GM12878 (cell line): ENCODE results near the gene DNAJA4. TPM values are rescaled to one million over a fixed set of nuclear protein-coding genes. Genes with fewer than 3 reads are reported as not detected.

Source experiments
- ATAC-seq: fragments of 200-7000 bp; cut with Tn5 transposase; 3 replicates; pipeline ENCODE4 v1.9.1; 2020; ENCODE audit warnings: mild to moderate bottlenecking, moderate library complexity
- BruUV-seq: library from RNA; stranded (reverse); fragments of 400-500 nt; replicated peaks from 2 replicates; lab custom pipeline; 2021; lab: Mats Ljungman, UMichigan
- CTCF ChIA-PET: fragments of 300-600 bp; sonication (Branson Sonifier 250); formaldehyde crosslinking; extraction: SDS; loops from one replicate; lab custom pipeline; 2021; ENCODE audit warnings: inconsistent platforms; lab: Yijun Ruan, JAX
- POLR2A ChIA-PET: fragments of 350-600 bp; formaldehyde crosslinking; extraction: SDS; loops from one replicate; lab custom pipeline; 2021; ENCODE audit warnings: inconsistent platforms; lab: Charles Lee
- RAD21 ChIA-PET: fragments of 300-600 bp; sonication (Branson Sonifier 250); formaldehyde crosslinking; loops from one replicate; lab custom pipeline; 2023; ENCODE audit warnings: antibody characterized with exemption; ENCODE audit not compliant: unreplicated experiment; lab: Charles Lee
- SMC1A ChIA-PET: fragments of 300-600 bp; sonication (Branson Sonifier 250); formaldehyde crosslinking; loops from one replicate; lab custom pipeline; 2023; ENCODE audit not compliant: unreplicated experiment, uncharacterized antibody; lab: Charles Lee
- DNase-seq: peaks from one replicate; pipeline ENCODE4 v3.0.0-alpha.2; 2011; ENCODE audit warnings: low read depth, low spot score
- FAIRE-seq: peaks from 3 replicates; lab custom pipeline; 2011; peaks lifted over from hg19 to GRCh38; lab: Jason Lieb, UNC
- H2AFZ ChIP-seq: 2 replicates; pipeline ENCODE4 v1.6.0; 2011; ENCODE audit warnings: low read depth, low read length, control low read depth; ENCODE audit not compliant: control insufficient read depth
- H3K27ac ChIP-seq: 2 replicates; pipeline ENCODE4 v1.5.1; 2011; ENCODE audit warnings: control low read depth; ENCODE audit not compliant: control insufficient read depth, insufficient read depth
- H3K27me3 ChIP-seq, 2 experiments: replicated peaks in 1 of 2; 2 replicates each; pipeline versions ENCODE4 v1.6.0 to v1.6.1; 2011; ENCODE audit warnings: low read length in 1 of 2; ENCODE audit not compliant: control insufficient read depth in 2 of 2, insufficient read depth in 2 of 2
- H3K36me3 ChIP-seq, 2 experiments: 2 replicates each; pipeline ENCODE4 v1.5.1; 2011; ENCODE audit warnings: low read length in 1 of 2; ENCODE audit not compliant: control insufficient read depth in 2 of 2, insufficient read depth in 2 of 2
- H3K4me1 ChIP-seq: 2 replicates; pipeline ENCODE4 v1.6.1; 2011; ENCODE audit warnings: mild to moderate bottlenecking, low read length, moderate library complexity, mixed read lengths; ENCODE audit not compliant: control insufficient read depth, insufficient read depth
- H3K4me2 ChIP-seq: 2 replicates; pipeline ENCODE4 v1.6.0; 2011; ENCODE audit warnings: control low read depth; ENCODE audit not compliant: control insufficient read depth, insufficient read depth
- H3K4me3 ChIP-seq: fragments of 200-600 bp; sonication (generic); 2 replicates; pipeline ENCODE4 v1.5.1; 2016
- H3K79me2 ChIP-seq: 2 replicates; pipeline ENCODE4 v1.6.0; 2011; ENCODE audit warnings: low read length; ENCODE audit not compliant: control insufficient read depth, insufficient read depth
- H3K9ac ChIP-seq: 2 replicates; pipeline ENCODE4 v1.8.0; 2011; ENCODE audit warnings: low read length, control low read depth, mixed read lengths; ENCODE audit not compliant: control insufficient read depth, insufficient read depth
- H3K9me3 ChIP-seq: replicated peaks from 3 replicates; pipeline ENCODE4 v1.5.1; 2011; ENCODE audit warnings: mild to moderate bottlenecking, low read length; ENCODE audit not compliant: control insufficient read depth, insufficient read depth
- H4K20me1 ChIP-seq: 2 replicates; pipeline ENCODE4 v1.6.0; 2011; ENCODE audit not compliant: control insufficient read depth, insufficient read depth
- CREB1 ChIP-seq: IDR thresholded peaks from 2 replicates; pipeline ENCODE4 v1.6.1; 2012; ENCODE audit warnings: low read depth, mild to moderate bottlenecking, inconsistent platforms
- CREM ChIP-seq: IDR thresholded peaks from 2 replicates; pipeline ENCODE4 v1.6.1; 2014; ENCODE audit warnings: antibody characterized with exemption, low read depth
- ESRRA ChIP-seq: IDR thresholded peaks from 2 replicates; pipeline ENCODE4 v1.6.1; 2012; ENCODE audit warnings: mild to moderate bottlenecking, low read length, improper control_type of control experiment
- JUND ChIP-seq: IDR thresholded peaks from 2 replicates; pipeline ENCODE4 v1.6.1; 2012; ENCODE audit warnings: low read depth, mild to moderate bottlenecking, low read length, improper control_type of control experiment, moderate library complexity
- MXI1 ChIP-seq: fragments of 150-350 bp; IDR thresholded peaks from 2 replicates; pipeline ENCODE4 v1.6.1; 2011; ENCODE audit warnings: low read depth, mild to moderate bottlenecking, inconsistent platforms, low read length, improper control_type of control experiment
- RFX5 ChIP-seq: IDR thresholded peaks from 2 replicates; pipeline ENCODE4 v1.6.1; 2011; ENCODE audit warnings: low read depth, low read length, improper control_type of control experiment
- TAF1 ChIP-seq: IDR thresholded peaks from 2 replicates; pipeline ENCODE4 v1.6.1; 2011; ENCODE audit warnings: mild to moderate bottlenecking, low read depth, low read length, borderline replicate concordance
- TCF7 ChIP-seq: IDR thresholded peaks from 2 replicates; pipeline ENCODE4 v1.6.1; 2014; ENCODE audit warnings: antibody characterized with exemption, borderline replicate concordance
- ZNF207 ChIP-seq: fragments of 450-650 bp; IDR thresholded peaks from 2 replicates; pipeline ENCODE4 v1.6.1; 2014; ENCODE audit warnings: antibody characterized with exemption, mild to moderate bottlenecking, borderline replicate concordance
- ZNF687 ChIP-seq: fragments of 450-650 bp; IDR thresholded peaks from 2 replicates; pipeline ENCODE4 v1.6.1; 2017; ENCODE audit warnings: mild to moderate bottlenecking, moderate library complexity
- WGBS: methylation state at CpG from one replicate; pipeline ENCODE4 v1.1.6; 2016; ENCODE audit warnings: low lambda C conversion rate; ENCODE audit not compliant: insufficient replicate concordance, insufficient coverage; ENCODE audit errors: missing lambda C conversion rate; 5-methylcytosine and 5-hydroxymethylcytosine counted together
- in situ Hi-C: fragments of 300-500 bp; cut with MboI; formaldehyde crosslinking; loops from 9 replicates; pipeline ENCODE4 v1.14.3; 2018; ENCODE audit warnings: mixed read lengths
- intact Hi-C: fragments of 100-400 bp; cut with micrococcal nuclease; formaldehyde crosslinking; loops from one replicate; pipeline ENCODE4 v1.14.2; 2022; ENCODE audit not compliant: unreplicated experiment
- polyA plus RNA-seq, 11 experiments: library from polyadenylated mRNA; depleted of rRNA in 4 of 11; unstranded in 6 of 11; stranded (reverse) in 5 of 11; fragments of >200 nt; fragmentation: Nextera tagmentation in 4 of 11; fragmentation: Illumina TruSeq in 1 of 11; extraction: Ambion mirVana in 4 of 11; extraction: Trizol in 1 of 11; gene quantifications; 1 replicate in 1 of 11; 2 replicates in 10 of 11; pipeline versions ENCODE4 v1.2.1 to v1.2.3, GENCODE V29; 2011 to 2016; ENCODE audit warnings: inconsistent platforms in 2 of 11, missing spikeins in 2 of 11, low read depth in 1 of 11
- total RNA-seq, 4 experiments: library from RNA; depleted of rRNA in 3 of 4; stranded (reverse); fragments of >200 nt in 3 of 4; fragmentation: Illumina TruSeq in 1 of 4; extraction: Trizol in 1 of 4; gene quantifications; 2 replicates each; pipeline versions ENCODE4 v1.2.1 to v1.2.3, GENCODE V29; 2013 to 2021

The DNAJA4 gene
- total and polyA plus RNA-seq, 10 of the 15 experiments (the other 5 are each of a cell fraction or from before 2014, with no cell fraction given) = 0.01 to 10.4 (median 4.1) TPM

- TF ChIP-seq TAF1 = no peak
- TF ChIP-seq ZNF207 = no peak
Observed at GRCh38 chr15:78321041-78321570, 56.7 kb downstream of the DNAJA4 start (continued).

- WGBS = 23% methylated on average over 4 of the region's 4 CpGs
- H3K27ac ChIP-seq = no peak overlapping the region
- no peaks in the 10 kb centered on the region for H3K36me3 ChIP-seq
- POLR2A ChIA-PET = no interaction called here
- no peak overlapping the region for H3K4me2 ChIP-seq
- H3K27me3 ChIP-seq = 0 out of 4 replicates have a peak, but pooled peaks cover 0 to 1% of the 10 kb centered on the region in 2 experiments
- DNase-seq = no peak
- SMC1A ChIA-PET = interaction anchor here (1.9 kb wide), 1 partner anchor 14 kb away, joined by 6 read pairs; no protein-coding TSS in a partner anchor
- in situ Hi-C loops (no loop called here), intact Hi-C loops (no loop called here)
- CTCF ChIA-PET = interaction anchor here (1.5 kb wide), 1 partner anchor 11 kb away, joined by 3 read pairs; no protein-coding TSS in a partner anchor
- no peak for FAIRE-seq
- H3K79me2 ChIP-seq = no peaks in the 10 kb centered on the region
- H4K20me1 ChIP-seq = no peaks in the 10 kb centered on the region
- no TSS peak for BruUV-seq
- no peak overlapping the region for H3K9ac ChIP-seq
- H3K9me3 ChIP-seq = no peaks in the 10 kb centered on the region
- RAD21 ChIA-PET = no interaction called here
- H3K4me3 ChIP-seq = no peak overlapping the region
- H2AFZ ChIP-seq = no peak overlapping the region
- no peaks in the 10 kb centered on the region for H3K4me1 ChIP-seq
- ATAC-seq = no peak
- TF ChIP-seq CREM (no peak), JUND (no peak), RFX5 (no peak), ZNF687 (no peak), TCF7 (no peak), CREB1 (no peak), ESRRA (no peak), MXI1 (no peak)
Observed at GRCh38 chr15:78321786-78322185, 57.4 kb downstream of the DNAJA4 start.
